B cell (primary cell): ENCODE measurements around the gene TRIO.

Source experiments
- EZH2 ChIP-seq: IDR thresholded peaks from 2 replicates; pipeline ENCODE4 v1.6.1; 2012; ENCODE audit warnings: borderline replicate concordance, low read depth, mild to moderate bottlenecking, moderate library complexity, low read length; ENCODE audit not compliant: insufficient read depth, poor library complexity, severe bottlenecking
- TF ChIP-seq, protein P1 (sequence below): fragments of 200-600 bp; IDR thresholded peaks from one replicate; pipeline ENCODE4 v1.8.0; 2022; ENCODE audit warnings: antibody characterized with exemption, mild to moderate bottlenecking

DNA sequence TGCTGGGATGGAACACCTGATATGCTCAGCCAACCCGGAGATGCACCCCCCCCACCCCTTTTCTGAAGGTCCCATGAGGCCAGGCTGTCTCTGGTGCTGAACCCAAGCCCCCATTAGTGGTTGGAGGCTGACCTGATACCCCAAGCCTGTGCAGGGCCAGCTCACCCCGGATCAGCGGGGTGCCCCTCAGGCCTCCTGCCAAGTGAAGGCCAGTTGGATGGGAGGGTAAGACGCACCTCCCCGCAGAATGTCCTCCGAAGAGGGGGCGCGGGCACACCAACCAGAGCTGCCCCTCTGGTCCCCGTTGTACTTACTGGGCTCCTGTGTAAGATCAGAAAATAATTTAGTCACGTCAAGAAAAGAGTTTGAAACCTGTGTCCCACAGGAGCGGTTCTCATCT, 361.7 kb downstream of the TRIO start:
- TF ChIP-seq, protein P1, sequence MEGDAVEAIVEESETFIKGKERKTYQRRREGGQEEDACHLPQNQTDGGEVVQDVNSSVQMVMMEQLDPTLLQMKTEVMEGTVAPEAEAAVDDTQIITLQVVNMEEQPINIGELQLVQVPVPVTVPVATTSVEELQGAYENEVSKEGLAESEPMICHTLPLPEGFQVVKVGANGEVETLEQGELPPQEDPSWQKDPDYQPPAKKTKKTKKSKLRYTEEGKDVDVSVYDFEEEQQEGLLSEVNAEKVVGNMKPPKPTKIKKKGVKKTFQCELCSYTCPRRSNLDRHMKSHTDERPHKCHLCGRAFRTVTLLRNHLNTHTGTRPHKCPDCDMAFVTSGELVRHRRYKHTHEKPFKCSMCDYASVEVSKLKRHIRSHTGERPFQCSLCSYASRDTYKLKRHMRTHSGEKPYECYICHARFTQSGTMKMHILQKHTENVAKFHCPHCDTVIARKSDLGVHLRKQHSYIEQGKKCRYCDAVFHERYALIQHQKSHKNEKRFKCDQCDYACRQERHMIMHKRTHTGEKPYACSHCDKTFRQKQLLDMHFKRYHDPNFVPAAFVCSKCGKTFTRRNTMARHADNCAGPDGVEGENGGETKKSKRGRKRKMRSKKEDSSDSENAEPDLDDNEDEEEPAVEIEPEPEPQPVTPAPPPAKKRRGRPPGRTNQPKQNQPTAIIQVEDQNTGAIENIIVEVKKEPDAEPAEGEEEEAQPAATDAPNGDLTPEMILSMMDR = no peak
- no peak for TF ChIP-seq EZH2
